Activated T-cell treated with anti-CD3 and anti-CD28 coated beads, Interleukin-2, amount 50 U/mL, for 4 hours (primary cell): Measurements from ENCODE around the gene PRCP. TPM values are rescaled to one million over a fixed set of nuclear protein-coding genes. Genes with fewer than 3 reads are reported as not detected.

Experiments
- ATAC-seq, 2 donors: fragments of 200-7000 bp; cut with Tn5 transposase; one replicate each; pipeline ENCODE4 v1.10.0; 2021
- DNase-seq: peaks from one replicate; pipeline ENCODE4 v3.0.0-alpha.2; 2020
- H3K27me3 Mint-ChIP-seq: one replicate; pipeline ENCODE4 v1.8.0; 2021; ENCODE audit warnings: low read depth, mixed read lengths
- H3K36me3 Mint-ChIP-seq: one replicate; pipeline ENCODE4 v1.8.0; 2022; ENCODE audit warnings: mixed read lengths; ENCODE audit not compliant: insufficient read depth
- H3K4me1 Mint-ChIP-seq: one replicate; pipeline ENCODE4 v1.8.0; 2021; ENCODE audit warnings: low read depth, mixed read lengths
- H3K4me3 Mint-ChIP-seq: one replicate; pipeline ENCODE4 v1.8.0; 2021; ENCODE audit warnings: mild to moderate bottlenecking, moderate library complexity, mixed read lengths
- H3K9me3 Mint-ChIP-seq: one replicate; pipeline ENCODE4 v1.8.0; 2021; ENCODE audit warnings: mixed read lengths
- total RNA-seq, 3 donors: library from RNA; stranded (reverse); gene quantifications; one replicate each; pipeline ENCODE4 v1.2.1, GENCODE V29; 2021

PRCP gene
- total RNA-seq, 3 donors from 2014 or later, result 11.8 to 15.5 (median 13.8) TPM

DNA sequence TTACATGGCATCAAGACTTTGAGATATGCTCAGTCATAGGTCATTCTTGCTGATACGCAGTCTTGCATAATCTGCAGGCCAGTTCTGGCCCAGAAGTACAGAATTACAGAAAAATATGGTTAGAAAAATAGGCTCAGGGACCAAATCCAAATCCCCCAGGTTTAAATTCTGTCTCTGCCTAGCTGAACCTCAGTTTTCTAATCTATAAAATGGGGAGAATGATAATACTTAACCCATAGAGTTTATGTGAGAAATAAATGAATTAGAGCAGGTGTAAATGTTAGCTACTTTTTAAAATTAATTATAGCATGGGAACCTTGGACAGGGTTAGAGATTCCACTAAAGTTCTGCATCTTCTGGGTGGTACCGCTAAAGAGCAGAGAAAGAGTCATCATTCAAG lies 114.2 kb downstream of the PRCP start:
- no peak for DNase-seq
- peaks cover 10% of the 10 kb centered on the region for H3K9me3 Mint-ChIP-seq
- H3K27me3 Mint-ChIP-seq, result peaks cover 5% of the 10 kb centered on the region
- no peaks in the 10 kb centered on the region for H3K36me3 Mint-ChIP-seq
- H3K4me3 Mint-ChIP-seq, result no peak overlapping the region
- ATAC-seq, result no peak
- H3K4me1 Mint-ChIP-seq, result no peaks in the 10 kb centered on the region

DNA sequence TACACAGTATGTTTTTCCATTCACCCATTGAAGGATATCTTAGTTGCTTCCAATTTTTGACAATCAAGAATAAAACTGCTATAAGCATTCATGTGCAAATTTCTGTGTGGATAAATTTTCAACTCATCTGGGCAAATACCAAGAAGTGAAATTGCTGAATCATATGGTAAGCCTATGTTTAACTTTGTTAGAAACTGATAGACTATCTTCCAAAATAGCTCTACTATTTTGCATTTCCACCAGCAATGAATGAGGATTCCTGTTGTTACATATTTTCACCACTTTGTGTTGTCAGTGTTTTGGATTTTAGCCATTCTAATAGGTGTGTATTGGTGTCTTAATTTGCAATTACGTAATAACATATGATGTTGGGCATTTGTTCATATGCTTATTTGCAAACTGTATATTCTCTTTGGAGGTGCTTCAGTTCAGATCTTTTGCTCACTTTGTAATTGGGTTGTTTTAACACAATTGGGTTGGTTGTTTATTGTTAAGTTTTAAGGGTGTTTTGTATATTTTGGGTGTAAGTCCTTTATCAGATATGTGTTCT lies 117.3 kb downstream of the PRCP start:
- H3K9me3 Mint-ChIP-seq, result peaks cover 15% of the 10 kb centered on the region
- ATAC-seq (no peak), DNase-seq (no peak)
- no peaks in the 10 kb centered on the region for H3K36me3 Mint-ChIP-seq
- no peaks in the 10 kb centered on the region for H3K4me1 Mint-ChIP-seq
- H3K27me3 Mint-ChIP-seq, result peaks cover 5% of the 10 kb centered on the region
- no peak overlapping the region for H3K4me3 Mint-ChIP-seq

DNA sequence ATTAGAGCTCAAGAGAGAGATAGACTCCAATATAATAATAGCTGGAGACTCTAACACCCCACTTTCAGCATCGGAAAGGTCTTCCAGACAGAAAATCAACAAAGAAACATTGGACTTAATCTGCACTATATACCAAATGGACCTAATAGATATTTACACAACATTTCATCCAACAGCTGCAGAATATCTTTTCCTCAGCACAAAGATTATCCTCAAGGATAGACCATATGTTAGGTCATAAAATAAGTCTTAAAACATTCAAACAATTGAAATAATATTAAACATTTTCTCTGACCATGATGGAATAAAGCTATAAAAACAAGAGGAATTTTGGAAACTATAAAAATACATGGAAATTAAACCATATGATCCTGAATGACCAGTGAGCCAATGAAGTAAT lies 121.5 kb downstream of the PRCP start:
- H3K4me3 Mint-ChIP-seq, result no peak overlapping the region
- no peak for ATAC-seq
- H3K9me3 Mint-ChIP-seq, result peaks cover 30% of the 10 kb centered on the region
- H3K4me1 Mint-ChIP-seq, result no peaks in the 10 kb centered on the region
- DNase-seq, result no peak
- H3K27me3 Mint-ChIP-seq, result peaks cover 9% of the 10 kb centered on the region
- peaks cover 10% of the 10 kb centered on the region for H3K36me3 Mint-ChIP-seq

DNA sequence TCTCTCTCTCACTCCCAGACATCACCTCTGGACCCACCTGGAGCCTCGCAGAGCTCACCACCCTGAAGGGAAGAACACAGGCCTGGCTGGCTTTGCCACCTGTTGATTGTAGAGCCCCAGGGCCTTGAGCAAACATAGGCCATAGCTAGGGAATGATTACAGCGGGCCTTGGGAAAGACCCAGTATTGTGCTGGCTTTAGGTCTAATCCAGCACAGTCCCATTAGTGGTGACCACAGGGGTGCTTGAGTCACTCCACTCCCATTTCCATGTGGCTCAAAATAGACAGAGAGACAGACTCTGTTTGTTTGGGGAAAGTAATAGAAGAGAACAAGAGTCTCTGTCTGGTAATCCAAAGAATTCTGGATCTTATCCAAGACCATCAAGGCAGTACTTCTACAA lies 123.9 kb downstream of the PRCP start:
- Mint-ChIP-seq H3K4me3 (no peak overlapping the region), H3K9me3 (peaks cover 23% of the 10 kb centered on the region), H3K27me3 (peaks cover 6% of the 10 kb centered on the region), H3K36me3 (peaks cover 10% of the 10 kb centered on the region), H3K4me1 (no peaks in the 10 kb centered on the region)
- ATAC-seq (no peak), DNase-seq (no peak)

DNA sequence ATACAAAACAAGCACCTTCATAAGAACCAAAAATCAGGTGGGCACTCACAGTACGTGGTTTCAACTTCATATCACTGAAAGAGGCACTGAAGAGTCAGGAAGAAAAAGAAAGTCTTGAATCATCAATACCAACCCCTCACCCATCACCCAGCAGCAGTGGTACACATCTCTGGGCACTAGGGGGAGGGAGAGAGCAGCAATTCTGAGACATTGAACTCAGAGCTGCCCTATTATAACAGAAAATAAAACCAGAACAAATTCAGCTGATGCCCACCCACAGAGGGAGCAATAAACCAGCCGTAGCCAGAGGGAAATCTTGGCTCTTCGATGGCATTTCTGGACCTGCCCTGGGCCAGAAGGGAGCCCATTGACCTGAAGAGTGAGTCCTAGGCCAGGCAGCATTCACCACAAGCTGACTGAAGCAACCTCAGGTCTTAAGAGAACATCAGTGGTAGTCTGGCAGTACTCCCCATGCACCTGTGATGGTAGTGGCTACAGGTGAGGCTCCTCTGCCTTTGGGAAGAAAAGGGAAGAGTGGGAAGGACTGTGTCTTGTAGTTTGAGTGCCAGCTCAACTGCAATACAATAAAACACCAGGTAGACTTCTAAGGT lies 124.4 kb downstream of the PRCP start:
- H3K36me3 Mint-ChIP-seq, result peaks cover 10% of the 10 kb centered on the region
- DNase-seq (no peak), ATAC-seq (peak; percentile 43 to 65)
- peaks cover 19% of the 10 kb centered on the region for H3K9me3 Mint-ChIP-seq
- no peaks in the 10 kb centered on the region for H3K4me1 Mint-ChIP-seq
- H3K27me3 Mint-ChIP-seq, result peaks cover 6% of the 10 kb centered on the region
- no peak overlapping the region for H3K4me3 Mint-ChIP-seq

DNA sequence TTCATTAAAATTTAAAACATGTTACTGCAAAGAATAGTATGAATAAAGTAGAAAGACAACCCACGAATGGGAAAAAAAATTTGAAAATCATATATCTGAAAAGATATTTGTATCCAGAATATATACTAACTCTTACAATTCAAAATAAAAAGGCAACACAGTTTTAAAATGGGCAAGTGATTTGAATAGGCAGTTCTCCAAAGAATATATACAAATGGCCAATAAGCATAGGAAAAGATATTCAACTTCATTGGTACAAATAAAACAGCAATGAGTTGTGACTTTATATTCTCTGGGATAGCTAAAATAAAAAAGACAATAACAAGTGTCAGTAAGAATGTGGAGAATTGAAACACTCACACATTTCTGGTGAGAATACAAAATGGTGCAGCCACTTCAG lies 125.0 kb downstream of the PRCP start:
- DNase-seq (no peak), ATAC-seq (no peak)
- Mint-ChIP-seq H3K36me3 (peaks cover 10% of the 10 kb centered on the region), H3K9me3 (peaks cover 19% of the 10 kb centered on the region), H3K4me3 (no peak overlapping the region), H3K4me1 (no peaks in the 10 kb centered on the region), H3K27me3 (peaks cover 6% of the 10 kb centered on the region)

Other genes starting within 250 kb of the PRCP start
- gene FAM181B, start 166.6 kb downstream of the PRCP start, total RNA-seq, result not detected
- 10 to 100 TPM; 15.2 to 20.0 (median 19.5) TPM for gene DDIAS, start 1.3 kb upstream of the PRCP start, total RNA-seq
- gene RAB30, start 171.5 kb upstream of the PRCP start, total RNA-seq, result 10 to 100 TPM; 10.5 to 12.4 (median 11.3) TPM